Activated effector memory CD4-positive, alpha-beta T cell treated with anti-CD3 and anti-CD28 coated beads, Interleukin-2, amount 50 U/mL, for 16 hours (primary cell): ENCODE measurements around the gene PPP1R15B.

Experiments
- DNase-seq: peaks from one replicate; pipeline ENCODE4 v3.0.0-alpha.2; 2020

PPP1R15B gene

GRCh38 chr1:204400882-204401510 lies 10.6 kb downstream of the PPP1R15B start:
- no peak for DNase-seq

- DNase-seq, result peak; percentile 77
Observed at GRCh38 chr1:204398197-204399125, 13.2 kb downstream of the PPP1R15B start.

- DNase-seq, result no peak
Observed at GRCh38 chr1:204396015-204396583, 15.5 kb downstream of the PPP1R15B start.

GRCh38 chr1:204391629-204392028 lies 20.0 kb downstream of the PPP1R15B start:
- no peak for DNase-seq

- no peak for DNase-seq
Observed at GRCh38 chr1:204390751-204391466, 20.7 kb downstream of the PPP1R15B start.

- DNase-seq, result no peak
Observed at GRCh38 chr1:204385727-204386126, 25.9 kb downstream of the PPP1R15B start.

- no peak for DNase-seq
Observed at GRCh38 chr1:204384636-204385352, 26.8 kb downstream of the PPP1R15B start.

GRCh38 chr1:204383163-204383904 lies 28.3 kb downstream of the PPP1R15B start:
- DNase-seq, result no peak

- no peak for DNase-seq
Observed at GRCh38 chr1:204382714-204383083, 28.9 kb downstream of the PPP1R15B start.

- no peak for DNase-seq
Observed at GRCh38 chr1:204380293-204380831, 31.3 kb downstream of the PPP1R15B start.

- DNase-seq, result peak; percentile 81
Observed at GRCh38 chr1:204377800-204378668, 33.6 kb downstream of the PPP1R15B start.

GRCh38 chr1:204376919-204377799 lies 34.5 kb downstream of the PPP1R15B start:
- DNase-seq, result no peak

GRCh38 chr1:204376465-204376864 lies 35.2 kb downstream of the PPP1R15B start:
- no peak for DNase-seq

GRCh38 chr1:204373911-204374310 lies 37.7 kb downstream of the PPP1R15B start:
- DNase-seq, result no peak

GRCh38 chr1:204370176-204370575 lies 41.4 kb downstream of the PPP1R15B start:
- no peak for DNase-seq

GRCh38 chr1:204368996-204369726 lies 42.5 kb downstream of the PPP1R15B start:
- no peak for DNase-seq

- no peak for DNase-seq
Observed at GRCh38 chr1:204367956-204368355, 43.7 kb downstream of the PPP1R15B start.

- no peak for DNase-seq
Observed at GRCh38 chr1:204367193-204367858, 44.3 kb downstream of the PPP1R15B start.
